SK-N-SH (cell line): ENCODE measurements around the gene RPL12. TPM values are rescaled to one million over a fixed set of nuclear protein-coding genes. Genes with fewer than 3 reads are reported as not detected.

Experiments
- CTCF ChIA-PET: fragments of 300-600, 350-600 bp; formaldehyde crosslinking; extraction: SDS; loops from one replicate; lab custom pipeline; 2021; lab: Yijun Ruan, JAX
- POLR2A ChIA-PET: fragments of 350-600 bp; sonication (Branson Sonifier 250); formaldehyde crosslinking; extraction: SDS; loops from one replicate; lab custom pipeline; 2020; ENCODE audit warnings: antibody characterized with exemption, inconsistent platforms; lab: Yijun Ruan, JAX
- DNase-seq: peaks from one replicate; pipeline ENCODE4 v3.0.0; 2012
- H2AFZ ChIP-seq: fragments of 200-600 bp; sonication (generic); 2 replicates; pipeline ENCODE4 v1.8.1; 2016; ENCODE audit warnings: antibody characterized with exemption, mild to moderate bottlenecking, low read depth
- H3F3A ChIP-seq: fragments of 200-600 bp; sonication (generic); replicated peaks from 2 replicates; pipeline ENCODE3; 2016; ENCODE audit warnings: antibody characterized with exemption, mild to moderate bottlenecking; ENCODE audit not compliant: insufficient read depth
- H3K27ac ChIP-seq, 2 experiments: fragments of 200-500 bp in 1 of 2; fragments of 200-600 bp in 1 of 2; sonication (Bioruptor generic) in 1 of 2; sonication (generic), shearing (Covaris generic) in 1 of 2; 2 replicates each; pipeline versions ENCODE4 v1.5.1 to v1.6.1; 2014 to 2016; ENCODE audit warnings: low read depth in 2 of 2, inconsistent platforms in 1 of 2, low read length in 1 of 2, mild to moderate bottlenecking in 1 of 2, mixed read lengths in 1 of 2
- H3K27me3 ChIP-seq: fragments of 200-600 bp; sonication (generic), shearing (Covaris generic); 2 replicates; pipeline ENCODE4 v1.6.1; 2016; ENCODE audit warnings: mixed run types; ENCODE audit not compliant: insufficient read depth
- H3K36me3 ChIP-seq, 2 experiments: fragments of 200-500 bp in 1 of 2; fragments of 200-600 bp in 1 of 2; sonication (Bioruptor generic) in 1 of 2; sonication (generic) in 1 of 2; replicated peaks in 1 of 2; 2 replicates each; pipeline versions ENCODE3 to v1.5.1; 2014 to 2016; ENCODE audit warnings: low read length in 1 of 2, mild to moderate bottlenecking in 1 of 2; ENCODE audit not compliant: insufficient read depth in 2 of 2, control insufficient read depth in 1 of 2
- H3K4me1 ChIP-seq, 2 experiments: fragments of 200-500 bp in 1 of 2; fragments of 200-600 bp in 1 of 2; sonication (Bioruptor generic) in 1 of 2; sonication (generic), shearing (Covaris generic) in 1 of 2; 2 replicates each; pipeline versions ENCODE4 v1.5.1 to v1.6.1; 2014 to 2016; ENCODE audit warnings: low read depth in 1 of 2, low read length in 1 of 2, mixed run types in 1 of 2; ENCODE audit not compliant: insufficient read depth in 2 of 2, control insufficient read depth in 1 of 2
- H3K4me2 ChIP-seq: fragments of 200-600 bp; sonication (generic), shearing (Covaris generic); 2 replicates; pipeline ENCODE4 v1.6.1; 2017; ENCODE audit warnings: mixed run types
- H3K4me3 ChIP-seq, 2 experiments: fragments of 200-500 bp in 1 of 2; fragments of 200-600 bp in 1 of 2; sonication (Bioruptor generic) in 1 of 2; sonication (generic), shearing (Covaris generic) in 1 of 2; 2 replicates each; pipeline versions ENCODE4 v1.5.1 to v1.8.1; 2014 to 2016; ENCODE audit warnings: low read depth in 2 of 2, inconsistent platforms in 1 of 2, low read length in 1 of 2, mild to moderate bottlenecking in 1 of 2, mixed read lengths in 1 of 2, moderate library complexity in 1 of 2
- H3K79me2 ChIP-seq: fragments of 200-600 bp; sonication (generic); 2 replicates; pipeline ENCODE4 v1.8.1; 2017; ENCODE audit warnings: mild to moderate bottlenecking; ENCODE audit not compliant: insufficient read depth
- H3K9ac ChIP-seq: fragments of 200-600 bp; sonication (generic); 2 replicates; pipeline ENCODE4 v1.6.1; 2017; ENCODE audit warnings: mixed run types
- H3K9me2 ChIP-seq: fragments of 200-600 bp; sonication (generic); 2 replicates; pipeline ENCODE4 v1.6.1; 2017; ENCODE audit warnings: mixed run types
- H3K9me3 ChIP-seq: fragments of 200-600 bp; sonication (generic); 2 replicates; pipeline ENCODE4 v1.6.1; 2017; ENCODE audit warnings: mixed run types, mild to moderate bottlenecking, moderate library complexity
- H4K20me1 ChIP-seq: fragments of 200-600 bp; sonication (generic); 2 replicates; pipeline ENCODE4 v1.6.1; 2017; ENCODE audit warnings: mild to moderate bottlenecking, mixed run types; ENCODE audit not compliant: insufficient read depth
- CHD2 ChIP-seq: fragments of 150-350 bp; IDR thresholded peaks from 2 replicates; pipeline ENCODE4 v1.6.1; 2018; ENCODE audit warnings: low read length; ENCODE audit not compliant: partially characterized antibody
- EZH2phosphoT487 ChIP-seq: fragments of 200-600 bp; sonication (generic); IDR thresholded peaks from 2 replicates; pipeline ENCODE4 v1.6.1; 2017; ENCODE audit warnings: low read depth, mixed run types, mild to moderate bottlenecking, antibody characterized with exemption, moderate library complexity, borderline replicate concordance
- FOXM1 ChIP-seq: IDR thresholded peaks from 2 replicates; pipeline ENCODE4 v1.4.0; 2012; ENCODE audit warnings: low read depth, mild to moderate bottlenecking
- GABPA ChIP-seq: IDR thresholded peaks from 2 replicates; pipeline ENCODE4 v1.4.0; 2012; ENCODE audit warnings: low read depth, mild to moderate bottlenecking
- GATA2 ChIP-seq: sonication (generic); formaldehyde crosslinking; IDR thresholded peaks from 2 replicates; pipeline ENCODE4 v1.5.0; 2020; ENCODE audit warnings: mild to moderate bottlenecking, missing genetic modification reagents
- JUND ChIP-seq: IDR thresholded peaks from 2 replicates; pipeline ENCODE4 v1.4.0; 2012
- MXI1 ChIP-seq: IDR thresholded peaks from 2 replicates; pipeline ENCODE4 v1.6.1; 2012; ENCODE audit warnings: mild to moderate bottlenecking, low read depth, low read length, improper control_type of control experiment
- RAD21 ChIP-seq: IDR thresholded peaks from 2 replicates; pipeline ENCODE4 v1.6.1; 2012; ENCODE audit warnings: mild to moderate bottlenecking, low read length
- RXRA ChIP-seq: IDR thresholded peaks from 2 replicates; pipeline ENCODE4 v1.4.0; 2012; ENCODE audit warnings: low read depth, mild to moderate bottlenecking, borderline replicate concordance
- SIN3A ChIP-seq: IDR thresholded peaks from 2 replicates; pipeline ENCODE4 v1.6.1; 2012; ENCODE audit warnings: low read depth, mild to moderate bottlenecking, low read length, moderate library complexity, borderline replicate concordance
- SMC3 ChIP-seq: IDR thresholded peaks from 2 replicates; pipeline ENCODE4 v1.6.1; 2012; ENCODE audit warnings: low read depth, low read length, improper control_type of control experiment
- TAF1 ChIP-seq: IDR thresholded peaks from 2 replicates; pipeline ENCODE4 v1.6.1; 2012; ENCODE audit warnings: low read depth, mild to moderate bottlenecking, low read length, moderate library complexity, borderline replicate concordance
- TCF12 ChIP-seq: IDR thresholded peaks from 2 replicates; pipeline ENCODE4 v1.4.0; 2012
- TEAD4 ChIP-seq: IDR thresholded peaks from 2 replicates; pipeline ENCODE4 v1.4.0; 2012; ENCODE audit warnings: mild to moderate bottlenecking, borderline replicate concordance; ENCODE audit not compliant: insufficient read depth
- YY1 ChIP-seq: IDR thresholded peaks from 2 replicates; pipeline ENCODE4 v1.4.0; 2012; ENCODE audit warnings: low read depth, mild to moderate bottlenecking
- WGBS: methylation state at CpG from one replicate; pipeline ENCODE4 v1.1.6; 2017; ENCODE audit warnings: low lambda C conversion rate; 5-methylcytosine and 5-hydroxymethylcytosine counted together
- polyA plus RNA-seq, 3 experiments: library from polyadenylated mRNA; depleted of rRNA; stranded (reverse); fragments of >200 nt; gene quantifications; 2 replicates each; pipeline ENCODE4 v1.2.3, GENCODE V29; 2012
- TF ChIP-seq, protein P1 (sequence below): IDR thresholded peaks from 2 replicates; pipeline ENCODE4 v1.4.0; 2012; ENCODE audit warnings: low read depth, borderline replicate concordance
- TF ChIP-seq, protein P2 (sequence below): fragments of 150-350 bp; IDR thresholded peaks from 2 replicates; pipeline ENCODE4 v1.6.1; 2017; ENCODE audit warnings: antibody characterized with exemption, low read length, low read depth, borderline replicate concordance
- TF ChIP-seq, protein P3 (sequence below): IDR thresholded peaks from 2 replicates; pipeline ENCODE4 v1.6.1; 2012; ENCODE audit warnings: mild to moderate bottlenecking, low read depth, low read length, moderate library complexity
- TF ChIP-seq, protein P4 (sequence below): IDR thresholded peaks from 2 replicates; pipeline ENCODE4 v1.4.0; 2012; ENCODE audit warnings: low read depth, borderline replicate concordance

The RPL12 gene
- polyA plus RNA-seq, 1 of the 3 experiments (the other 2 are of a cell fraction) = 3,270 TPM

DNA sequence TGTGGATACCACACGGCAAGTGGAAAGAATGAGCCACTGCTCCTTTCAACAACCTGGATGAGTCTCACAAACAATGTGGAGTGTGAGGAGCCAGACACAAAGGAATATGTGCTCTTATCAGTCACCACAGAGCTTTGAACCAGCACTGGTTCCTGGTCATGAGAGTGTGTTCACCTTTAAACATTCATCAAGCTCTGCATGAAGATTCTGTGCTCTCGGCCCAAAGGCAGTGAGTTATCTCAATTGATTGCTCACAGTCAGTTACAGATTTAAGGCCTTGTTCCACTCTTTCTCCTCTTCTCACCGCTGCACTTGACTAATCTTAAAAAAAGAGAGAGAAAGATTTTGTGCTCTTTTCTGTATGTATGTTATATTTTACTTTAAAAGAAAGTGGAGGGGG lies 19.5 kb upstream of the RPL12 start:
- Histone ChIP-seq H4K20me1 (no peaks in the 10 kb centered on the region), H3K79me2 (no peaks in the 10 kb centered on the region), H3K36me3 (peaks cover 0 to 8% of the 10 kb centered on the region in 2 experiments), H2AFZ (no peak overlapping the region), H3K4me1 (no peaks in the 10 kb centered on the region), H3F3A (no peaks in the 10 kb centered on the region), H3K9ac (no peak overlapping the region), H3K27me3 (no peaks in the 10 kb centered on the region), H3K9me2 (no peaks in the 10 kb centered on the region), H3K9me3 (no peaks in the 10 kb centered on the region), H3K4me3 (no peak overlapping the region), H3K27ac (no peak overlapping the region), H3K4me2 (no peak overlapping the region)
- TF ChIP-seq RAD21 = no peak
- TF ChIP-seq CHD2 = no peak
- TF ChIP-seq, protein P1, sequence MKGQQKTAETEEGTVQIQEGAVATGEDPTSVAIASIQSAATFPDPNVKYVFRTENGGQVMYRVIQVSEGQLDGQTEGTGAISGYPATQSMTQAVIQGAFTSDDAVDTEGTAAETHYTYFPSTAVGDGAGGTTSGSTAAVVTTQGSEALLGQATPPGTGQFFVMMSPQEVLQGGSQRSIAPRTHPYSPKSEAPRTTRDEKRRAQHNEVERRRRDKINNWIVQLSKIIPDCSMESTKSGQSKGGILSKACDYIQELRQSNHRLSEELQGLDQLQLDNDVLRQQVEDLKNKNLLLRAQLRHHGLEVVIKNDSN = no peak
- TF ChIP-seq, protein P2, sequence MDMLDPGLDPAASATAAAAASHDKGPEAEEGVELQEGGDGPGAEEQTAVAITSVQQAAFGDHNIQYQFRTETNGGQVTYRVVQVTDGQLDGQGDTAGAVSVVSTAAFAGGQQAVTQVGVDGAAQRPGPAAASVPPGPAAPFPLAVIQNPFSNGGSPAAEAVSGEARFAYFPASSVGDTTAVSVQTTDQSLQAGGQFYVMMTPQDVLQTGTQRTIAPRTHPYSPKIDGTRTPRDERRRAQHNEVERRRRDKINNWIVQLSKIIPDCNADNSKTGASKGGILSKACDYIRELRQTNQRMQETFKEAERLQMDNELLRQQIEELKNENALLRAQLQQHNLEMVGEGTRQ = no peak
- no peak for TF ChIP-seq MXI1
- no peak for TF ChIP-seq JUND
- TF ChIP-seq, protein P3, sequence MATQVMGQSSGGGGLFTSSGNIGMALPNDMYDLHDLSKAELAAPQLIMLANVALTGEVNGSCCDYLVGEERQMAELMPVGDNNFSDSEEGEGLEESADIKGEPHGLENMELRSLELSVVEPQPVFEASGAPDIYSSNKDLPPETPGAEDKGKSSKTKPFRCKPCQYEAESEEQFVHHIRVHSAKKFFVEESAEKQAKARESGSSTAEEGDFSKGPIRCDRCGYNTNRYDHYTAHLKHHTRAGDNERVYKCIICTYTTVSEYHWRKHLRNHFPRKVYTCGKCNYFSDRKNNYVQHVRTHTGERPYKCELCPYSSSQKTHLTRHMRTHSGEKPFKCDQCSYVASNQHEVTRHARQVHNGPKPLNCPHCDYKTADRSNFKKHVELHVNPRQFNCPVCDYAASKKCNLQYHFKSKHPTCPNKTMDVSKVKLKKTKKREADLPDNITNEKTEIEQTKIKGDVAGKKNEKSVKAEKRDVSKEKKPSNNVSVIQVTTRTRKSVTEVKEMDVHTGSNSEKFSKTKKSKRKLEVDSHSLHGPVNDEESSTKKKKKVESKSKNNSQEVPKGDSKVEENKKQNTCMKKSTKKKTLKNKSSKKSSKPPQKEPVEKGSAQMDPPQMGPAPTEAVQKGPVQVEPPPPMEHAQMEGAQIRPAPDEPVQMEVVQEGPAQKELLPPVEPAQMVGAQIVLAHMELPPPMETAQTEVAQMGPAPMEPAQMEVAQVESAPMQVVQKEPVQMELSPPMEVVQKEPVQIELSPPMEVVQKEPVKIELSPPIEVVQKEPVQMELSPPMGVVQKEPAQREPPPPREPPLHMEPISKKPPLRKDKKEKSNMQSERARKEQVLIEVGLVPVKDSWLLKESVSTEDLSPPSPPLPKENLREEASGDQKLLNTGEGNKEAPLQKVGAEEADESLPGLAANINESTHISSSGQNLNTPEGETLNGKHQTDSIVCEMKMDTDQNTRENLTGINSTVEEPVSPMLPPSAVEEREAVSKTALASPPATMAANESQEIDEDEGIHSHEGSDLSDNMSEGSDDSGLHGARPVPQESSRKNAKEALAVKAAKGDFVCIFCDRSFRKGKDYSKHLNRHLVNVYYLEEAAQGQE = no peak
- no peak for TF ChIP-seq TEAD4
- no peak for TF ChIP-seq YY1
- TF ChIP-seq, protein P4, sequence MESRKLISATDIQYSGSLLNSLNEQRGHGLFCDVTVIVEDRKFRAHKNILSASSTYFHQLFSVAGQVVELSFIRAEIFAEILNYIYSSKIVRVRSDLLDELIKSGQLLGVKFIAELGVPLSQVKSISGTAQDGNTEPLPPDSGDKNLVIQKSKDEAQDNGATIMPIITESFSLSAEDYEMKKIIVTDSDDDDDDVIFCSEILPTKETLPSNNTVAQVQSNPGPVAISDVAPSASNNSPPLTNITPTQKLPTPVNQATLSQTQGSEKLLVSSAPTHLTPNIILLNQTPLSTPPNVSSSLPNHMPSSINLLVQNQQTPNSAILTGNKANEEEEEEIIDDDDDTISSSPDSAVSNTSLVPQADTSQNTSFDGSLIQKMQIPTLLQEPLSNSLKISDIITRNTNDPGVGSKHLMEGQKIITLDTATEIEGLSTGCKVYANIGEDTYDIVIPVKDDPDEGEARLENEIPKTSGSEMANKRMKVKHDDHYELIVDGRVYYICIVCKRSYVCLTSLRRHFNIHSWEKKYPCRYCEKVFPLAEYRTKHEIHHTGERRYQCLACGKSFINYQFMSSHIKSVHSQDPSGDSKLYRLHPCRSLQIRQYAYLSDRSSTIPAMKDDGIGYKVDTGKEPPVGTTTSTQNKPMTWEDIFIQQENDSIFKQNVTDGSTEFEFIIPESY = no peak
- TF ChIP-seq TCF12 = no peak
- TF ChIP-seq EZH2phosphoT487 = no peak
- no peak for TF ChIP-seq SMC3
- no peak for TF ChIP-seq GATA2 (CRISPR knock-in tag)
- no peak for TF ChIP-seq GABPA
- no peak for TF ChIP-seq TAF1
- no peak for TF ChIP-seq SIN3A
- no peak for TF ChIP-seq RXRA
- TF ChIP-seq FOXM1 = no peak
- no peak for DNase-seq
- CTCF ChIA-PET = interaction anchor here (0.6 to 1.0 kb wide), 2 partner anchors 21 to 25 kb away, joined by 3 read pairs; no protein-coding TSS in a partner anchor
- WGBS = 93% methylated on average over 3 of the region's 3 CpGs
- POLR2A ChIA-PET = no interaction called here
